GM12872 (cell line): ENCODE results near the gene PRPSAP1.

Experiments used
- CTCF ChIP-seq: IDR thresholded peaks from 3 replicates; pipeline ENCODE4 v1.5.1; 2011; ENCODE audit warnings: low read depth, mild to moderate bottlenecking, low read length, moderate library complexity; ENCODE audit not compliant: insufficient read depth

The PRPSAP1 gene

GRCh38 chr17:76381633-76382350 is 28.1 kb upstream of the PRPSAP1 start:
- no peak for TF ChIP-seq CTCF

GRCh38 chr17:76379646-76380376 is 26.1 kb upstream of the PRPSAP1 start:
- TF ChIP-seq CTCF: no peak

- TF ChIP-seq CTCF: no peak
Observed at GRCh38 chr17:76379275-76379641, 25.5 kb upstream of the PRPSAP1 start.

- TF ChIP-seq CTCF: no peak
Observed at GRCh38 chr17:76378548-76379274, 25.0 kb upstream of the PRPSAP1 start.

GRCh38 chr17:76376318-76377133 is 22.8 kb upstream of the PRPSAP1 start:
- TF ChIP-seq CTCF: no peak

GRCh38 chr17:76371656-76372628 is 18.2 kb upstream of the PRPSAP1 start:
- TF ChIP-seq CTCF: no peak
